Measurements from ENCODE around the gene CDC42EP2.

DNA sequence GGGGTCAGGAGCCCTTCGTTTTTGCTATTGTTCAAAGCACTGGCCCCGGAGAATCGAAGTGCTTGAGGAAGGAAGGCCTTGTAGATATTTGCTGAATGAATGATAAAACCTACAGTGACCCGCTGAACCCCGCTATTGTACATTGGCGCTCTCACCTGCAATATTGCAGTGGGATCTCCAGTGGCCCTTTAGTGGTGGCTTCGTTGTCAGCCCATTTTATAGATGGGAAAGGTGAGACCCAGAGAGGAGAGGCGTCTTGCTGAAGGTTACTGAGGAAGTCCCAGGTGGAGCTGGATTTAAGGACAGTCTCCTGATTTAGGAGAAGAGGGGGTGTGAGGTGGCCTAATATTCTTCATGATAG, 1.2 kb downstream of the CDC42EP2 start:
- TF ChIP-seq GATA2 (IDR thresholded peaks at IDR 0.05; ENCODE audit: low read depth, low read length) (no peak), GATA3 (IDR thresholded peaks at IDR 0.05; ENCODE audit: low read depth, low read length) (no peak)

All from SH-SY5Y (cell line).